Astrocyte of the spinal cord (primary cell): ENCODE data around the gene KRTAP12-4.
"Not testable (repeated sequence)": the region's sequence is repeated elsewhere in the genome, so short reads cannot be mapped to it uniquely, and the experiment has no call there.

ENCODE experiments used
- DNase-seq: peaks from one replicate; pipeline ENCODE4 v3.0.0; 2011; ENCODE audit warnings: low read depth, low spot score
- H3K4me3 ChIP-seq: 2 replicates; pipeline ENCODE4 v1.5.1; 2011; ENCODE audit warnings: low read depth, mild to moderate bottlenecking, low read length, moderate library complexity
- in situ Hi-C: cut with HindIII; loops from 2 replicates; pipeline ENCODE4 v1.10.0; 2017; ENCODE audit warnings: low sequenced_read_pairs
- TF ChIP-seq, protein P1 (sequence below): IDR thresholded peaks from 2 replicates; pipeline ENCODE4 v1.5.1; 2012; ENCODE audit warnings: low read depth, mild to moderate bottlenecking, low read length, inconsistent platforms

KRTAP12-4 gene

DNA sequence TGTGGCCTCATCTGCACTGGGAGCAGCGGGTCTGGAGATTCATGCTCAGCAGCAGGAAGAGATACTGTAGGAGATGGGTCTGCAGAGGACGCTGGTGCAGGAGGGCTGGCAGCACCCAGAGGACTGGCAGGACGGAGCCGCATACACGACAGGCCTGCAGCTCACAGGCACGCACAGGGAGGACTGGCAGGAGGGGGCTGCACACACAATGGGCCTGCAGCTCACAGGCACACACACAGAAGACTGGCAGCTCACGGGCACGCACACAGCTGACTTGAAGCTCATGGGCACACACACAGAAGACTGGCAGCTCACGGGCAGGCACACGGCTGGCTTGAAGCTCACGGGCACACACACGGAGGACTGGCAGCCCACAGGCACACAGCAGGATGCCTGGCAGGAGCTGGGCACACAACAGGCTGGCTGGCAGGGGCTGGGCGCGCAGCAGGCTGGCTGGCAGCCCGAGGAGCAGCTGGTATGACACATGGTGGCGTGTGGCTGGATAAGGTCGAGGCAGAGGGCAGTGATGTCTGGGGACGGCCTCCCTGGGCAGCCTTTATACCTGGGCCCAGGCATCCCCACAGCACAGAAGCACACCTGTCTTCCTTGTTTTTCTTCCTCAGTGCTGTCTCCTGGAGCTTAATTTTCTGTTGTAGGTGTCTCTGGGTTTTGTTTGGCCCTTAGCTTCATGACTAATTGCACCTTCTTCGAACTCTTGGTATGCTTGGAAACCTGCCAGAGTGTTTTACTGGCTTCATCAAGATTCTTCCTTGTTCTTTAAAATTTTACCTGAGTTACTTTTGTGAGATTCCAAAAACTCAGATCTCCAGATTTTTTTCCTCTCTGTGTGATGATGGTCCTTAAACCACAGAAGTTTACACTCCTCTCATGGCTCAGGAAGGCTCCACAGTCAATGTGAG is 12.2 kb upstream of the KRTAP12-4 start, which contains the start of gene KRTAP12-2:
Gene KRTAP12-2 (minus strand): TSS at position 527 of the 920 bp plus-strand sequence. CDS start 41 bp downstream, at position 486.
- H3K4me3 ChIP-seq, result no peak within 1 kb of the TSS
- in situ Hi-C loops, result no loop called here
- no peak for DNase-seq
- TF ChIP-seq, protein P1, sequence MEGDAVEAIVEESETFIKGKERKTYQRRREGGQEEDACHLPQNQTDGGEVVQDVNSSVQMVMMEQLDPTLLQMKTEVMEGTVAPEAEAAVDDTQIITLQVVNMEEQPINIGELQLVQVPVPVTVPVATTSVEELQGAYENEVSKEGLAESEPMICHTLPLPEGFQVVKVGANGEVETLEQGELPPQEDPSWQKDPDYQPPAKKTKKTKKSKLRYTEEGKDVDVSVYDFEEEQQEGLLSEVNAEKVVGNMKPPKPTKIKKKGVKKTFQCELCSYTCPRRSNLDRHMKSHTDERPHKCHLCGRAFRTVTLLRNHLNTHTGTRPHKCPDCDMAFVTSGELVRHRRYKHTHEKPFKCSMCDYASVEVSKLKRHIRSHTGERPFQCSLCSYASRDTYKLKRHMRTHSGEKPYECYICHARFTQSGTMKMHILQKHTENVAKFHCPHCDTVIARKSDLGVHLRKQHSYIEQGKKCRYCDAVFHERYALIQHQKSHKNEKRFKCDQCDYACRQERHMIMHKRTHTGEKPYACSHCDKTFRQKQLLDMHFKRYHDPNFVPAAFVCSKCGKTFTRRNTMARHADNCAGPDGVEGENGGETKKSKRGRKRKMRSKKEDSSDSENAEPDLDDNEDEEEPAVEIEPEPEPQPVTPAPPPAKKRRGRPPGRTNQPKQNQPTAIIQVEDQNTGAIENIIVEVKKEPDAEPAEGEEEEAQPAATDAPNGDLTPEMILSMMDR, result no peak

DNA sequence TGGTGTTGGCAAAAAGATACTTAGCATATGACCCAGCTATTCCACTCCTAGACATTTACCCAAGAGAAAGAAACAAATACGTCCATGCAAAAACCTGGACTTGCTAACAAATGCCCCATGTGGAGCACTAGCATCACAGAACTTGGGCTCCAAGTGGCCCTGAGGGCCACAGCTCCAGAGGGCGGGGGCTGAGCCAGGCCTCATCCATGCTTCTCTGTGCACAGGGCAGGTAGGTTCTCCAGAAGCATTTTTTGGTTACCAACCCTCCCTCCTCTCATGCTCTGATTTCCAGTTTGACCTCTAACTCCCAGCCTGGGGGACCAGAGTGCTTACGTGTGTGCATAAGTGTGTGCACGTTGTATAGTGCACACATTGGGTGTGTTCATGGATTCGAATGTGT is 10.2 kb upstream of the KRTAP12-4 start:
- no peak for DNase-seq
- TF ChIP-seq, protein P1, result no peak
- H3K4me3 ChIP-seq, result no peak overlapping the region
- in situ Hi-C loops, result no loop called here

DNA sequence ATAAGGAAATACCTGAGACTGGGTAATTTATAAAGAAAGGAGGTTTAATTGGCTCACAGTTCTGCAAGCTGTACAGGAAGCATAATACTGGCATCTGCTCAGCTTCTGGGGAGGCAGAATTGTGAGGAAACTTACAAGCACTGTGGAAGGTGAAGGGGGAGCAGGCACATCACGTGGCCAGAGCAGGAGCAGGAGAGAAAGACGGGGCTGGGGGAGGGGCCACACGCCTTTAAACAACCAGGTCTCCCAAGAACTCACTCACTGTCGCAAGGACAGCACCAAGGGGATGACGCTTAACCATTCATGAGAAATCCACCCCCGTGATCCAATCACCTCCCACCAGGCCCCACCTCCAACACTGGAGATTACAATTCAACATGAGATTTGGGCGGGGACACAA is 7.1 kb upstream of the KRTAP12-4 start:
- H3K4me3 ChIP-seq, DNase-seq, in situ Hi-C loops: not testable (repeated sequence)

DNA sequence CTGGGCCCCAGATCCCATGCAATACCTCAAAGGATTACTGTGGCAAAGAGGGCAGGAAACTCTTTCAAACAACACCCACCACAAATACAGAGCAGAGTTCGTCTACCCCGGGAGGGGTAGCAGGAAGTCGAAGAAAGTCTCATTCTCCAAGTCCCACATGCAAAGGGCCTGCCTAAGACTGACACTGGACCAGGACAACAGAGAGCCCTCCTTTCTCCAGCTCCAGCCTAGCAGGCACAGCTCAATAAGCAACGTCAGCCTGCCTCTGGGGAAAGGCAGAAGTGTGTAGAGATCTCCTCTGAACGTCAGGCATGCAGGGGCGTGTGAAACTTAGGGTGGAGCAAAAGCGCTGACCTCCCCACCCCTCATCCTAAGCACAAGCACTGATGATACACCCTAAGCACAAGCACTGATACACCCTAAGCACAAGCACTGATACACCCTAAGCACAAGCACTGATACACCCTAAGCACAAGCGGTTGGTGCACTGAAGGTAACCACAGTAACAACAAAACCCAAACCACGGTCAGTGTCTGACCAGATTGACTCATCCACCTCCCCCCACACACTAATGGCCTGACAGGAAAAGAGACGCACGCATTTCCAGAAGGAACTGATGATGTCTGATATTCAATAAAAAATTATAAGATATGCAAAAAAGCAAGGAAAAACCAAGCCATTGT is 4.6 kb upstream of the KRTAP12-4 start:
- DNase-seq, result no peak

DNA sequence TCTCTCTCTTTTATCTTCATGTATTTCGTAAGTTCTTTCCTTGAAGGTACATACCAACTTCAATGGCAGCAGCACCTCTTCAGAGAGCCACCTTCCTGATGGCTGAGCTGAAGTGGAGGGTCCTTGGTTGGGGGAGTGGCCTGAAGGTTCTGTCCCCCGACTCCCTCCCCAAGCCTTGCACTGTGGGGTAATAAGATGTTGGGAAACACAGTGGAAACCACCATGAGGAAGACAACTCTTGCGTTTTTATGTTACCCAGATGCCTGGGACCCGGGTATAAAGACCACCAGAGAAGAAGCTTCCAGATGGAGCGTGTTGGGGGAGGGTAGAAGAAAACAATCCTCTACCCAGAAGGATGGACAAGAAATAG is 4.1 kb upstream of the KRTAP12-4 start:
- DNase-seq, result no peak
- TF ChIP-seq, protein P1, result no peak
- in situ Hi-C loops, result no loop called here
- H3K4me3 ChIP-seq, result no peak overlapping the region

More for the DNA sequence above, 4.6 kb upstream of the KRTAP12-4 start:
- no peak overlapping the region for H3K4me3 ChIP-seq
- TF ChIP-seq, protein P1, result no peak
- in situ Hi-C loops, result no loop called here

DNA sequence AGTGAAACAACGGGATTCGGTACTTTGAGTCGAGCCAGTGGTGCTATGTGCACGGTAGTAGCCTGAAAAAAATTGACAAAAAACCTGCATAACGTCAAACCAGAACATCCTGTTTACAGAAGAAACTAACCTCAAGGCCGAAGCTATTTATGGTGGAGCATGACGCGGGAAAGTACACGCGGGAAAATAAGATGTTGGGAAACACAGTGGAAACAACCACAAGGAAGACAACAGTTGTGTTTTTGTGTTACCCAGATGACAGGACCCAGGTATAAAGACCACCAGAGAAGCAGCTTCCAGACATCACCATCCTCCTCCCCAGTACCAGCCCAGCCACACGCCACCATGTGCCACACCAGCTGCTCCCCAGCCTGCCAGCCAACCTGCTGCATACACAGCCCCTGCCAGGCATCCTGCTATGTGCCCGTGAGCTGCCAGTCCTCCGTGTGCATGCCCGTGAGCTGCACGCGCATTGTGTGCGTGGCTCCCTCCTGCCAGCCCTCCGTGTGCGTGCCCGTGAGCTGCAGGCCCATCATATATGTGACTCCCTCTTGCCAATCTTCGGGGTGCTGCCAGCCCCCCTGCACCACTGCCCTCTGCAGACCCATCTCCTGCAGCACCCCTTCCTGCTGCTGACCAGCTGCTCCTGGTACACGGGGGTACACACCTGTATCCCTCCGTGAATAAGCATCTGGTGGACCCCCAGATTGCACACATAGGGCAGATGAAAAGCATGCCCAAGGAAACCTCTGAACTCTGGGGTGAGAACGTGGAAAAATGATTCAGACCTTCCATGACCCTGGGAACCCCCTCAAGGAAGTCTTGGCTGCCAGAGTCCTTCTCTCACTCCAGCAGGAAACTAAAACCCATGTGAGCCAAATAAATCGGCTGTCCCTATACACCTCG is 3.4 kb upstream of the KRTAP12-4 start, which contains the start of gene KRTAP12-3:
Gene KRTAP12-3 (plus strand): TSS at position 298 of the 906 bp plus-strand sequence. CDS start 48 bp downstream, at position 346.
- no peak for DNase-seq
- in situ Hi-C loops, result no loop called here
- TF ChIP-seq, protein P1, result no peak

More for the DNA sequence above, 3.4 kb upstream of the KRTAP12-4 start, which contains the start of gene KRTAP12-3:
- no peak within 1 kb of the TSS for H3K4me3 ChIP-seq
